ENCODE results near the gene RNF26.

The RNF26 gene

DNA sequence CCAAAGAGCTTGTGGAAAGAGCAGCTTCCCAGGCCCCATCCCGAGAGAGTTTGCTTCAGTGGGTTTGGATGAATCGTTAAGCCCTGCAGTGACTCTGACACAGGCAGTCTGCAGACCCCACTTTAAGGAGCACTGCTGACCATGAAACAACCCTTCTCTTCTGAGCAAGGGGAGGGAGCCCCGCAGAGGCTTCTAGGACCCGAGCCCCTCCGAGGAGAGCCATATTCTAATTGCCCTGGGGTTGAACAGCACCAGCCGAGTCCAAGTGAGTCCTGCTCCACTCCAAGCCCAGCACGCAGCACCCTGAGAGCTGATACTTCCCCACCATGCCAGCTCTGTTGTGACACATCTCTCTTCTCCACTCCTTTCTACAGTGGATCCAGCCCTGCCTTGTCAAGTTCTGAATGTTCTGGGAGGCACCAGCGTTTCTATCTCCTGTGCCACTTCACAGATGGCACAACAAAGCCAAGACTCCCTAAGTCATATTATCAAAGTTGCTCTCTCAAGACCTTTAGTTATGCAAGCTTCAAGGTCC, 36.8 kb downstream of the RNF26 start (continued):
- no peak for TF ChIP-seq ZNF518A (tag by site-specific recombination; conservative IDR thresholded peaks at IDR 0.05; ENCODE audit: low read depth)

- ChIA-PET CTCF (interaction anchor here (1.8 to 5.4 kb wide), 7 partner anchors 9 to 64 kb away, joined by 5 to 59 read pairs (median 13); partner anchors contain the start of genes C1QTNF5 and USP2), POLR2A (interaction anchor here (1.2 to 1.5 kb wide), 2 partner anchors 34 to 277 kb away, joined by 3 to 4 read pairs; no protein-coding TSS in a partner anchor)
- peaks cover 2% of the 10 kb centered on the region; the same call in 1 of the 2 replicates for H3K4me1 ChIP-seq (ENCODE audit: control insufficient read depth, insufficient read depth, low read length)
- no peak overlapping the region for H3K27ac ChIP-seq (ENCODE audit: extremely low read depth, low read depth, low read length)
- no peaks in the 10 kb centered on the region for H3K36me3 ChIP-seq (ENCODE audit: control insufficient read depth in 2 of 2, insufficient read depth in 1 of 2, low read length in 2 of 2)
- H3K9me3 ChIP-seq (ENCODE audit: control insufficient read depth, insufficient read depth, low read depth, low read length): no peaks in the 10 kb centered on the region
- H3K4me3 ChIP-seq (ENCODE audit: low read depth, low read length): no peak overlapping the region
- TF ChIP-seq ZNF423 (tag by site-specific recombination; IDR thresholded peaks at IDR 0.05): no peak
- no peak for TF ChIP-seq ZNF416 (tag by site-specific recombination; IDR thresholded peaks at IDR 0.05)
- TF ChIP-seq HOXD13 (CRISPR knock-in tag; IDR thresholded peaks at IDR 0.05; ENCODE audit: borderline replicate concordance): no peak
- TF ChIP-seq TCF7L2 (IDR thresholded peaks at IDR 0.05; ENCODE audit: borderline replicate concordance, low read depth, low read length): no peak
- no peak for TF ChIP-seq ZBTB1 (tag by site-specific recombination; IDR thresholded peaks at IDR 0.05)
- TF ChIP-seq ZNF280C (tag by site-specific recombination; IDR thresholded peaks at IDR 0.05): no peak
- no peak for TF ChIP-seq ZNF623 (tag by site-specific recombination; IDR thresholded peaks at IDR 0.05)
- no peak for TF ChIP-seq RBAK (tag by site-specific recombination; IDR thresholded peaks at IDR 0.05)
- no peak for TF ChIP-seq ZNF112 (tag by site-specific recombination; IDR thresholded peaks at IDR 0.05)
- TF ChIP-seq YY1 (tag by site-specific recombination; IDR thresholded peaks at IDR 0.05): no peak
- no peak for TF ChIP-seq ZNF2 (tag by site-specific recombination; IDR thresholded peaks at IDR 0.05)
- TF ChIP-seq GLIS1 (tag by site-specific recombination; IDR thresholded peaks at IDR 0.05): peak; percentile 57
- TF ChIP-seq ZNF362 (tag by site-specific recombination; IDR thresholded peaks at IDR 0.05): no peak
- TF ChIP-seq YY2 (tag by site-specific recombination; IDR thresholded peaks at IDR 0.05): no peak
- no peak for TF ChIP-seq ZSCAN23 (tag by site-specific recombination; IDR thresholded peaks at IDR 0.05)
- TF ChIP-seq ZNF777 (tag by site-specific recombination; IDR thresholded peaks at IDR 0.05; ENCODE audit: borderline replicate concordance): no peak
- TF ChIP-seq CTCF (tag by site-specific recombination; IDR thresholded peaks at IDR 0.05): no peak
- no peak for TF ChIP-seq ZNF341 (tag by site-specific recombination; IDR thresholded peaks at IDR 0.05; ENCODE audit: low read depth)
- TF ChIP-seq SETDB1 (IDR thresholded peaks at IDR 0.05; ENCODE audit: insufficient read length, low read length): no peak
- no peak for TF ChIP-seq MZF1 (tag by site-specific recombination; IDR thresholded peaks at IDR 0.05; ENCODE audit: borderline replicate concordance)
- TF ChIP-seq, protein P1, sequence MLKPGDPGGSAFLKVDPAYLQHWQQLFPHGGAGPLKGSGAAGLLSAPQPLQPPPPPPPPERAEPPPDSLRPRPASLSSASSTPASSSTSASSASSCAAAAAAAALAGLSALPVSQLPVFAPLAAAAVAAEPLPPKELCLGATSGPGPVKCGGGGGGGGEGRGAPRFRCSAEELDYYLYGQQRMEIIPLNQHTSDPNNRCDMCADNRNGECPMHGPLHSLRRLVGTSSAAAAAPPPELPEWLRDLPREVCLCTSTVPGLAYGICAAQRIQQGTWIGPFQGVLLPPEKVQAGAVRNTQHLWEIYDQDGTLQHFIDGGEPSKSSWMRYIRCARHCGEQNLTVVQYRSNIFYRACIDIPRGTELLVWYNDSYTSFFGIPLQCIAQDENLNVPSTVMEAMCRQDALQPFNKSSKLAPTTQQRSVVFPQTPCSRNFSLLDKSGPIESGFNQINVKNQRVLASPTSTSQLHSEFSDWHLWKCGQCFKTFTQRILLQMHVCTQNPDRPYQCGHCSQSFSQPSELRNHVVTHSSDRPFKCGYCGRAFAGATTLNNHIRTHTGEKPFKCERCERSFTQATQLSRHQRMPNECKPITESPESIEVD (tag by site-specific recombination; IDR thresholded peaks at IDR 0.05): no peak
- TF ChIP-seq ZNF776 (tag by site-specific recombination; IDR thresholded peaks at IDR 0.05; ENCODE audit: borderline replicate concordance): no peak
- TF ChIP-seq ZNF221 (tag by site-specific recombination; IDR thresholded peaks at IDR 0.05; ENCODE audit: borderline replicate concordance): no peak
- no peak for TF ChIP-seq ZNF350 (tag by site-specific recombination; IDR thresholded peaks at IDR 0.05)
- TF ChIP-seq SCRT2 (tag by site-specific recombination; IDR thresholded peaks at IDR 0.05): no peak
These were observed 37.5 kb downstream of the RNF26 start for GRCh38 chr11:119371778-119372182.

Data from HEK293 (cell line).